ENCODE results near the gene LPCAT1. TPM values are rescaled to one million over a fixed set of nuclear protein-coding genes. Genes with fewer than 3 reads are reported as not detected.

The LPCAT1 gene
- total and polyA plus RNA-seq, 2 experiments from 2014 or later, result 44.1 to 56.0 TPM

GRCh38 chr5:1501372-1502045, 22.3 kb downstream of the LPCAT1 start:
- Histone ChIP-seq H4K20me1 (ENCODE audit: insufficient read depth, poor library complexity, severe bottlenecking) (peaks cover 46% of the 10 kb centered on the region), H3K9me3 (ENCODE audit: low read depth) (no peaks in the 10 kb centered on the region), H3K79me2 (peaks cover 42% of the 10 kb centered on the region), H3K27ac (no peak overlapping the region), H3K4me1 (ENCODE audit: insufficient read depth) (no peaks in the 10 kb centered on the region), H3K27me3 (no peaks in the 10 kb centered on the region), H3K4me2 (no peak overlapping the region), H2AFZ (no peak overlapping the region), H3K4me3 (no peak overlapping the region), H3K36me3 (replicated peaks; ENCODE audit: insufficient read depth, low read depth) (no peaks in the 10 kb centered on the region), H3K9me2 (replicated peaks; ENCODE audit: insufficient read depth) (no peaks in the 10 kb centered on the region)
- TF ChIP-seq CTCF (IDR thresholded peaks at IDR 0.05; ENCODE audit: poor library complexity) (no peak), EZH2phosphoT487 (IDR thresholded peaks at IDR 0.05; ENCODE audit: low read depth, severe bottlenecking, unreplicated experiment) (no peak), EZH2 (IDR thresholded peaks at IDR 0.05; ENCODE audit: borderline replicate concordance) (no peak)
- no peak for DNase-seq (ENCODE audit: low spot score)
- WGBS (ENCODE audit: low lambda C conversion rate, missing lambda C conversion rate), result 94% methylated on average over 27 of the region's 28 CpGs

DNA sequence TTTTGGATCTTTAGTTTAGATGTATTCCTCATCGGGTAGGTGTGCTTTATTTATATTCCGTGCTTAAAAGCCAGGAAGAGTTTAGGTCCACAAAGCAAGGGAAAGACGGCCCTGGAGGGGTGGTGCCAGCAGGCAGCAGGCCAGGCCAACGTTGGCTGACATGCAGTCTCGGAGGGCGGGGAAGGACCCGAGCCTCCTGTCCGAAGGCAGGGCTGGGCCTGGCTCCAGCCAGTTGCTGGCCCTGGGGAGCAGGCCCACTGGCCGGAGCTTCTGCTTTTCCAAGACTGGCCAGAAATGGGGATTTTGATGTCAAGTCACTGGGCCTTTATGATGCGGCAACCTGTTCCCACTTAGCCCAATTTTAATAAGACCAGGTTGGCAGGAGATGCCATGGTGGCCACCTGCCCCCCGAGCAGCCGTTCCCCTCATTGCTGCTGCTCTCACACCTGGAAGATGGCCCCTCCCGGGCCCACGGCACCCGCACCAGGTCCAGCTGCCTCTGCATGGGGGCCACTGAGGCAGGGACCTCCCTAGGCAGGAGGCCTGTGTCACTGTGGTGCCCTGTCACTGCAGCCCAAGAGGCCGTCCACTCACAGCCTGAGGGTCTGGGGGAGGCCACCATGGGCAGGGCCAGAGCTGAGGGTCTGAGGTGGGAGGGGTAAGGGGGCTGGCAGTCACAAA, 23.2 kb downstream of the LPCAT1 start:
- Histone ChIP-seq H4K20me1 (ENCODE audit: insufficient read depth, poor library complexity, severe bottlenecking) (peaks cover 37% of the 10 kb centered on the region), H3K79me2 (peaks cover 32% of the 10 kb centered on the region)

DNA sequence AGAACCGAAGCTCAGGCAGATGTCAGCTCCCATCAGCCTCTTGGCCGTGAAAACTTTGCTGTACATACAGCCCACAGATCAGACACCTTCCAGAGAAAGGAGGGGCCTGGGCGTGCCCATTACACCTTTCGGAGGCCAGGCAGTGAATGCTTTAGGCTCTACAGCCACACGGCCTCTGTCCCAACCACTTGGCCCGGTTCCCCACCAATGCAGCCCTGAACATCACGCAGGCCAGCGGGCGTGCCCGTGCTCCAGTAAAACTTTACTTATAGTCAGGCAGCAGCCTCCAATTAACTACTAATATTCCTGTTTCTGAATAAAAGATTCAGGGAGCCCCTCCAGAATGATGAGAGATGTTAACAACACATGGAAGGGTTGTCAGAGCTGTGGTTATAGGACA, 23.9 kb downstream of the LPCAT1 start:
- H3K9me2 ChIP-seq (replicated peaks; ENCODE audit: insufficient read depth), result no peaks in the 10 kb centered on the region
- peaks cover 31% of the 10 kb centered on the region for H4K20me1 ChIP-seq (ENCODE audit: insufficient read depth, poor library complexity, severe bottlenecking)
- H3K36me3 ChIP-seq (replicated peaks; ENCODE audit: insufficient read depth, low read depth), result no peaks in the 10 kb centered on the region
- peaks cover 27% of the 10 kb centered on the region for H3K79me2 ChIP-seq
- DNase-seq (ENCODE audit: low spot score), result no peak
- TF ChIP-seq EZH2phosphoT487 (IDR thresholded peaks at IDR 0.05; ENCODE audit: low read depth, severe bottlenecking, unreplicated experiment) (no peak), EZH2 (IDR thresholded peaks at IDR 0.05; ENCODE audit: borderline replicate concordance) (no peak), CTCF (IDR thresholded peaks at IDR 0.05; ENCODE audit: poor library complexity) (no peak)
- WGBS (ENCODE audit: low lambda C conversion rate, missing lambda C conversion rate), result 95% methylated on average over 10 of the region's 10 CpGs
- no peak overlapping the region for H2AFZ ChIP-seq
- no peaks in the 10 kb centered on the region for H3K4me1 ChIP-seq (ENCODE audit: insufficient read depth)
- H3K9me3 ChIP-seq (ENCODE audit: low read depth), result no peaks in the 10 kb centered on the region
- H3K27me3 ChIP-seq, result no peaks in the 10 kb centered on the region
- H3K27ac ChIP-seq, result no peak overlapping the region
- H3K4me3 ChIP-seq, result no peak overlapping the region
- no peak overlapping the region for H3K4me2 ChIP-seq

More for the DNA sequence above, 23.2 kb downstream of the LPCAT1 start:
- Histone ChIP-seq H2AFZ (no peak overlapping the region), H3K27ac (no peak overlapping the region), H3K36me3 (replicated peaks; ENCODE audit: insufficient read depth, low read depth) (no peaks in the 10 kb centered on the region), H3K27me3 (no peaks in the 10 kb centered on the region), H3K9me2 (replicated peaks; ENCODE audit: insufficient read depth) (no peaks in the 10 kb centered on the region), H3K4me3 (no peak overlapping the region), H3K4me1 (ENCODE audit: insufficient read depth) (no peaks in the 10 kb centered on the region), H3K4me2 (no peak overlapping the region), H3K9me3 (ENCODE audit: low read depth) (no peaks in the 10 kb centered on the region)
- 81% methylated on average over 16 of the region's 16 CpGs for WGBS (ENCODE audit: low lambda C conversion rate, missing lambda C conversion rate)
- TF ChIP-seq EZH2 (IDR thresholded peaks at IDR 0.05; ENCODE audit: borderline replicate concordance) (no peak), EZH2phosphoT487 (IDR thresholded peaks at IDR 0.05; ENCODE audit: low read depth, severe bottlenecking, unreplicated experiment) (no peak), CTCF (IDR thresholded peaks at IDR 0.05; ENCODE audit: poor library complexity) (no peak)
- DNase-seq (ENCODE audit: low spot score), result no peak
